Adrenal gland (tissue), 5 donors: ENCODE measurements around the gene TENT5C.

Experiments
- POLR2A ChIP-seq, 2 donors: fragments of 450-650 bp; IDR thresholded peaks; one replicate each; pipeline ENCODE4 v1.6.1; 2017; ENCODE audit warnings: antibody characterized with exemption in 2 of 2, mild to moderate bottlenecking in 2 of 2, moderate library complexity in 1 of 2
- TF ChIP-seq, protein P1 (sequence below), 6 experiments: fragments of 450-650 bp in 4 of 6; fragments of 200-600 bp in 2 of 6; sonication (generic) in 1 of 6; IDR thresholded peaks; 1 replicate in 5 of 6; 2 replicates in 1 of 6; pipeline versions ENCODE4 v1.5.1 to v1.8.0; 2016 to 2021; ENCODE audit warnings: antibody characterized with exemption in 6 of 6, mild to moderate bottlenecking in 2 of 6, moderate library complexity in 1 of 6
- donor health status: DM: no; HTN: no; CAD: no.

DNA sequence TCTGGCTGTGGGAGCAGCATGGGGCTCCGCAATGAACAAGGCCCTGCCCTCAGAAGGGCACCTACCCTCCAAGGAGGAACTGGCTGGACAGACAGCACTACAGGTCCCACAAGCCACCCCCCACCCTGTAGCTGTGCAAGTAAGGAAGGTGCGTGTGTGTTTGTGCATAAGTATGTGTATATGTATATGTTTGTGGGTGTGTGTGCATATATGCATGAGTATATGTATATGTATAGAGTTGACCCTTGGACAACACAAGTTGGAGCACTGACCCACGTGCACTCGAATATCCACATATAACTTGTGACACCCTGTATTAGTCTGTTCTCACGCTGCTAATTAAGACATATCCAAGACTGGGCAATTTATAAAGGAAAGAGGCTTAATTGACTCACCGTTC is 22.6 kb upstream of the TENT5C start:
- no peak for TF ChIP-seq POLR2A (IDR thresholded peaks at IDR 0.05)
- TF ChIP-seq, protein P1, sequence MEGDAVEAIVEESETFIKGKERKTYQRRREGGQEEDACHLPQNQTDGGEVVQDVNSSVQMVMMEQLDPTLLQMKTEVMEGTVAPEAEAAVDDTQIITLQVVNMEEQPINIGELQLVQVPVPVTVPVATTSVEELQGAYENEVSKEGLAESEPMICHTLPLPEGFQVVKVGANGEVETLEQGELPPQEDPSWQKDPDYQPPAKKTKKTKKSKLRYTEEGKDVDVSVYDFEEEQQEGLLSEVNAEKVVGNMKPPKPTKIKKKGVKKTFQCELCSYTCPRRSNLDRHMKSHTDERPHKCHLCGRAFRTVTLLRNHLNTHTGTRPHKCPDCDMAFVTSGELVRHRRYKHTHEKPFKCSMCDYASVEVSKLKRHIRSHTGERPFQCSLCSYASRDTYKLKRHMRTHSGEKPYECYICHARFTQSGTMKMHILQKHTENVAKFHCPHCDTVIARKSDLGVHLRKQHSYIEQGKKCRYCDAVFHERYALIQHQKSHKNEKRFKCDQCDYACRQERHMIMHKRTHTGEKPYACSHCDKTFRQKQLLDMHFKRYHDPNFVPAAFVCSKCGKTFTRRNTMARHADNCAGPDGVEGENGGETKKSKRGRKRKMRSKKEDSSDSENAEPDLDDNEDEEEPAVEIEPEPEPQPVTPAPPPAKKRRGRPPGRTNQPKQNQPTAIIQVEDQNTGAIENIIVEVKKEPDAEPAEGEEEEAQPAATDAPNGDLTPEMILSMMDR (IDR thresholded peaks at IDR 0.05) = no peak
